C4-2B (cell line): ENCODE results near the gene MAVS.

Experiments
- H3K27ac ChIP-seq: fragments of 450-650 bp; 2 replicates; pipeline ENCODE4 v1.5.1; 2017
- CTCF ChIP-seq: fragments of 450-650 bp; conservative IDR thresholded peaks from 2 replicates; pipeline ENCODE4 v1.5.1; 2017; ENCODE audit warnings: mild to moderate bottlenecking
- ZFX ChIP-seq: fragments of 450-650 bp; IDR thresholded peaks from 2 replicates; pipeline ENCODE4 v1.6.1; 2017

MAVS gene

GRCh38 chr20:3846740-3847428, at the start of gene MAVS:
Gene MAVS (plus strand): TSS chr20:3846834. CDS start chr20:3854625, 7,791 bp downstream.
- H3K27ac ChIP-seq: peak within 1 kb of the TSS; percentile 97
- TF ChIP-seq CTCF (no peak), ZFX (peak; percentile 69; the same call in 1 of the 2 replicates)

GRCh38 chr20:3797226-3797545, 49.4 kb upstream of the MAVS start:
- TF ChIP-seq CTCF: no peak
- no peak for TF ChIP-seq ZFX
- peak overlapping the region; percentile 83 for H3K27ac ChIP-seq

- H3K27ac ChIP-seq: peak overlapping the region; percentile 83
- TF ChIP-seq CTCF: no peak
- no peak for TF ChIP-seq ZFX
Observed at GRCh38 chr20:3797592-3798372, 48.9 kb upstream of the MAVS start.

- TF ChIP-seq ZFX (no peak), CTCF (no peak)
- H3K27ac ChIP-seq: no peak overlapping the region
Observed at GRCh38 chr20:3798373-3798768, 48.3 kb upstream of the MAVS start.

GRCh38 chr20:3798908-3799248, 47.8 kb upstream of the MAVS start:
- TF ChIP-seq CTCF (no peak), ZFX (no peak)
- H3K27ac ChIP-seq: no peak overlapping the region

GRCh38 chr20:3800256-3800877, 46.3 kb upstream of the MAVS start:
- H3K27ac ChIP-seq: no peak overlapping the region
- TF ChIP-seq CTCF (no peak), ZFX (no peak)

- no peak for TF ChIP-seq ZFX
- TF ChIP-seq CTCF: no peak
- H3K27ac ChIP-seq: no peak overlapping the region
Observed at GRCh38 chr20:3800878-3801260, 45.8 kb upstream of the MAVS start.
